ENCODE data around the gene CLTC. TPM values are rescaled to one million over a fixed set of nuclear protein-coding genes. Genes with fewer than 3 reads are reported as not detected.

The CLTC gene
- total and polyA plus RNA-seq, 2 of the 8 experiments (the other 6 are each of a cell fraction or from before 2014, with no cell fraction given): 175 to 283 TPM

- Histone ChIP-seq H2BK20ac (ENCODE audit: low read length) (no peak overlapping the region), H3K9me3 (ENCODE audit: insufficient read depth in 2 of 2, low read depth in 1 of 2, low read length in 1 of 2) (peaks cover 0 to 3% of the 10 kb centered on the region in 2 experiments; a peak in 3 of 4 replicates), H3K4me3 (ENCODE audit: extremely low read depth in 1 of 4, insufficient read depth in 2 of 4, low read depth in 3 of 4, low read length in 4 of 4) (no peak overlapping the region), H3K27ac (ENCODE audit: low read depth, low read length) (no peak overlapping the region), H2AK5ac (ENCODE audit: low read depth, low read length) (no peak overlapping the region), H3K27me3 (replicated peaks in 1 of 4; ENCODE audit: control insufficient read depth in 3 of 4, extremely low read depth in 1 of 4, insufficient read depth in 3 of 4, low read length in 3 of 4) (no peaks in the 10 kb centered on the region), H2AFZ (ENCODE audit: low read length) (no peak overlapping the region), H2BK120ac (replicated peaks; ENCODE audit: low read depth, low read length) (no peak overlapping the region), H3K79me2 (ENCODE audit: control insufficient read depth in 1 of 2, insufficient read depth in 2 of 2, low read length in 2 of 2) (no peaks in the 10 kb centered on the region), H3K23ac (ENCODE audit: insufficient read length) (no peak overlapping the region), H2BK15ac (ENCODE audit: low read length) (no peak overlapping the region), H4K91ac (replicated peaks; ENCODE audit: insufficient read length, low read length) (no peak overlapping the region), H3K23me2 (ENCODE audit: low read depth, low read length) (no peaks in the 10 kb centered on the region), H4K20me1 (replicated peaks in 1 of 2; ENCODE audit: control insufficient read depth in 1 of 2, insufficient read depth in 2 of 2, low read length in 2 of 2) (no peaks in the 10 kb centered on the region), H3K56ac (replicated peaks; ENCODE audit: insufficient read length, low read depth, low read length) (no peak overlapping the region), H4K5ac (ENCODE audit: insufficient read length, low read depth, low read length) (no peak overlapping the region), H3K14ac (ENCODE audit: insufficient read length) (no peak overlapping the region), H3K4me2 (ENCODE audit: insufficient read depth in 1 of 2, low read depth in 2 of 2, low read length in 2 of 2) (no peak overlapping the region), H2BK5ac (ENCODE audit: low read depth, low read length) (no peak overlapping the region), H3K36me3 (ENCODE audit: control insufficient read depth in 2 of 4, insufficient read depth in 4 of 4, low read length in 3 of 4) (peaks cover 0 to 4% (median 2%) of the 10 kb centered on the region in 4 experiments; a peak in 3 of 8 replicates), H3K4ac (replicated peaks; ENCODE audit: insufficient read length, low read depth, low read length) (no peak overlapping the region), H3K4me1 (replicated peaks in 1 of 4; ENCODE audit: control insufficient read depth in 3 of 4, insufficient read depth in 4 of 4, low read length in 3 of 4) (no peaks in the 10 kb centered on the region), H3K9ac (replicated peaks in 1 of 4; ENCODE audit: extremely low read depth in 1 of 4, low read depth in 3 of 4, low read length in 3 of 4) (no peak overlapping the region), H2BK12ac (ENCODE audit: low read depth, low read length) (no peak overlapping the region), H3K18ac (ENCODE audit: extremely low read depth, low read length) (no peak overlapping the region), H3K79me1 (ENCODE audit: low read depth, low read length) (no peaks in the 10 kb centered on the region), H4K8ac (ENCODE audit: extremely low read depth, insufficient read depth, low read length) (no peak overlapping the region)
- no peak for DNase-seq (ENCODE audit: low read depth in 1 of 2, low spot score in 2 of 2)
- ChIA-PET CTCF (ENCODE audit: partially characterized antibody) (interaction anchor here (0.7 to 1.4 kb wide), 3 partner anchors 10 to 298 kb away, joined by 3 to 4 read pairs (median 3); no protein-coding TSS in a partner anchor), POLR2A (ENCODE audit: partially characterized antibody) (interaction anchor here (0.6 to 0.8 kb wide), 2 partner anchors 22 to 38 kb away, joined by 3 read pairs; partner anchors contain the start of genes PTRH2 and VMP1)
- FAIRE-seq: no peak
- WGBS, 2 experiments (ENCODE audit: extremely low coverage in 1 of 2, insufficient coverage in 1 of 2, insufficient read length in 1 of 2, insufficient replicate concordance in 2 of 2, low coverage in 1 of 2, low lambda C conversion rate in 2 of 2, missing lambda C conversion rate in 1 of 2): 93% methylated on average over 2 of the region's 2 CpGs; no CpG with 5 or more reads in 1 of the 2 experiments
- peak; percentile 16; the same call in 1 of the 2 replicates for TF ChIP-seq CEBPB (IDR thresholded peaks at IDR 0.05; ENCODE audit: low read depth, low read length)
- TF ChIP-seq SP2 (IDR thresholded peaks at IDR 0.05; ENCODE audit: low read length): no peak
Observed at GRCh38 chr17:59745040-59745439, 125.3 kb downstream of the CLTC start.

Other genes starting within 250 kb of the CLTC start
- 28.3 and 28.5 TPM in 2 replicates for gene DHX40, start 54.3 kb upstream of the CLTC start, total RNA-seq (2021; fragmentation: NEBNext Ultra II Directional; extraction: Animal tissue kit (Norgen Biotek cat#: 25700))
- 7.5 and 13.5 TPM in 2 replicates for gene DHX40, start 54.3 kb upstream of the CLTC start, polyA plus RNA-seq (2011; rRNA removed)
- 36.5 and 39.4 TPM in 2 replicates for gene PTRH2, start 87.5 kb downstream of the CLTC start, total RNA-seq (2021; fragmentation: NEBNext Ultra II Directional; extraction: Animal tissue kit (Norgen Biotek cat#: 25700))
- gene PTRH2, start 87.5 kb downstream of the CLTC start, polyA plus RNA-seq (2011; rRNA removed): 23.9 and 43.2 TPM in 2 replicates
- 92.6 and 92.7 TPM in 2 replicates for gene VMP1, start 87.8 kb downstream of the CLTC start, total RNA-seq (2021; fragmentation: NEBNext Ultra II Directional; extraction: Animal tissue kit (Norgen Biotek cat#: 25700))
- gene VMP1, start 87.8 kb downstream of the CLTC start, polyA plus RNA-seq (2011; rRNA removed): 28.1 and 45.0 TPM in 2 replicates

All from H1 (cell line).